Muscle of leg (tissue), 11 donors: Measurements from ENCODE around the gene KRTAP5-2. TPM values are rescaled to one million over a fixed set of nuclear protein-coding genes. Genes with fewer than 3 reads are reported as not detected.
A peak's percentile ranks its signal among the peaks of the same experiment; 100 is the strongest.

Experiments used
- DNase-seq: peaks from one replicate; pipeline ENCODE4 v3.0.0; 2013
- H3K27ac ChIP-seq: one replicate; pipeline ENCODE4 v1.5.1; 2013; ENCODE audit warnings: mild to moderate bottlenecking, low read length, control low read depth
- H3K27me3 ChIP-seq: one replicate; pipeline ENCODE4 v1.6.1; 2013; ENCODE audit warnings: low read length; ENCODE audit not compliant: control insufficient read depth, insufficient read depth
- H3K36me3 ChIP-seq: one replicate; pipeline ENCODE4 v1.6.1; 2013; ENCODE audit warnings: low read length; ENCODE audit not compliant: control insufficient read depth, insufficient read depth
- H3K4me1 ChIP-seq: one replicate; pipeline ENCODE4 v1.6.1; 2013; ENCODE audit warnings: low read length; ENCODE audit not compliant: control insufficient read depth, insufficient read depth
- H3K4me3 ChIP-seq: one replicate; pipeline ENCODE4 v1.5.1; 2013; ENCODE audit warnings: low read length, control low read depth
- H3K9me3 ChIP-seq: replicated peaks from 2 replicates; pipeline ENCODE4 v1.6.1; 2013; ENCODE audit warnings: low read depth, low read length; ENCODE audit not compliant: control insufficient read depth
- WGBS: methylation state at CpG from one replicate; pipeline ENCODE4 v1.1.5; 2013; ENCODE audit warnings: missing lambda C conversion rate; ENCODE audit not compliant: insufficient coverage; 5-methylcytosine and 5-hydroxymethylcytosine counted together
- polyA plus RNA-seq, 8 donors: library from polyadenylated mRNA; unstranded; fragments of 120-200 nt; gene quantifications; one replicate each; pipeline versions ENCODE4 v1.2.1 to v1.2.3, GENCODE V29; 2013; ENCODE audit warnings: inconsistent platforms in 1 of 8, low replicate concordance in 1 of 8; ENCODE audit not compliant: insufficient read length in 8 of 8, insufficient read depth in 1 of 8
- total RNA-seq: library from RNA; stranded (reverse); fragments of 120-200 nt; gene quantifications from one replicate; pipeline ENCODE4 v1.2.4, GENCODE V29; 2013

KRTAP5-2 gene
- total and polyA plus RNA-seq, 9 donors, result not detected

DNA sequence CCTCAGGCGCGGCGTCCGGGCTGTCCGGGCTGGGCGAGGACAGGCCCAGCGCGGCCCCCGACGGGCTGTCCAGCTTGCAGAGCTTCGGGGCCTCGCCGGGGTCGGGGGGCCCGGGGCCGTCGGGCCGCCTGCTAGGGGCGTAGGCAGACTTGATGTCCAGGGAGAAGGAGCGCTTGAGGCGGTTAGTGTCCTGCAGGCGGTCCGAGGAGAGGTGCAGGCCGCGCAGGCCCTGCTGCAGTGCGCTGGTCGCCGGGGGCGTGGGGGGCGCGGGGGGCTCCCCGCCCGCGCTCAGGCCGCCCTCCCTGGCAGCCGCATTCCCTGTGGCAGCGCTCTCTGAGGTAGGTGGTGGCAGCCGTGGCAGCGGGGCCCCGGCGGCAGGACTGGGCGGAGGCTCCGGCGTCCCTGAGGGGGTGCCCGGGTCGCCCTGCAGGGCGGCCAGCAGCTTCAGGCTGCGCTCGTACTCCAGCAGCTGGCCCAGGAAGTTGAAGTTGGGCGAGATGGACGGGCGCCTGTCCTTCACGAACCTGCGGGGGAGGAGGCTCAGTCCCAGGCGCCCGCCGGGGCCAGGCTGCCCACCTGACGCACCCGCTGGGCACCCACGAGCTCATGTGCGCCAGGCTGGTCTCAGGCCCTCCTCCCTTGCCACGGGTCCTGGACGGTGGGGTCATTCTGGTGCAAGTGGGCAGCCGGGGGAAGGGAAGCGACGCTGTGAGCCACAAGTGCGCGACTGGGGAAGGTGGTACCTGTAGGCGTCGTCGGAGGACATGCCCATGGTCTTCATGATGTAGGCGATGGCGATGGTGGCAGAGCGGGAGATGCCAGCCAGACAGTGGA is 40.8 kb downstream of the KRTAP5-2 start:
- Histone ChIP-seq H3K4me1 (peaks cover 50% of the 10 kb centered on the region), H3K9me3 (no peaks in the 10 kb centered on the region), H3K4me3 (no peak overlapping the region), H3K27ac (peak overlapping the region; percentile 67), H3K27me3 (no peaks in the 10 kb centered on the region), H3K36me3 (peaks cover 32% of the 10 kb centered on the region)
- 75% methylated on average over 74 of the region's 74 CpGs for WGBS
- no peak for DNase-seq

DNA sequence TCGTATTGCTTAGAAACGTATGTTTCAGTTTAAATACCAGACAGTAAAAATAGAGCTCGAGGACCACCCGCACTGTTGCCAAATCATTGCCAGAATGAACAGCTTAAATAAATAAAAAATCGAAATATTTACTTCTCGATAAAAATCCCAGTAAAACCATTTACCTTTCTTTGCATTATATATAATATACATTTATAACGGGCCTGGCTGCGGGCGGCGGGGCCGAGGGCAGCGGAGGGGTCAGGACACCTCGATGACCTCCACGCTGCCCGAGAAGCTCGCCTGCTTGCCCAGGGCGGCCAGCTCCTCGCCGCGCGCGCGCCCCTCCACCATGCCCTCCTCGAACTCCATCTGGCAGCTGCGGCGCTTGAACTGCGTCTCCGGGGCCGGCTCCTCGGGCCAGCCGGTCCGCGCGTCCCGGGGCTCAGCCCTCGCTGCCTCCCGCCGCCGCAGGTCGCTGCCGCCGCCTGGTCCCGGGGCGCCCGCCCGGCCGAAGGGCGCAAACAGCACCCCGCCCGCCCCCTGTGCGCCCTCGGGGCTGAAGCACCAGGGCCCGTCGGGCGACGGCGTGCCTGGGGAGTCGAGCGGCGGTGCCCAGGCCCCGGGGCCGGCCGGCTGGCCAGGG is 41.7 kb downstream of the KRTAP5-2 start:
- Histone ChIP-seq H3K9me3 (no peaks in the 10 kb centered on the region), H3K4me1 (peaks cover 51% of the 10 kb centered on the region), H3K4me3 (no peak overlapping the region), H3K36me3 (peaks cover 23% of the 10 kb centered on the region), H3K27ac (no peak overlapping the region), H3K27me3 (no peaks in the 10 kb centered on the region)
- 60% methylated on average over 60 of the region's 63 CpGs for WGBS
- DNase-seq, result no peak

DNA sequence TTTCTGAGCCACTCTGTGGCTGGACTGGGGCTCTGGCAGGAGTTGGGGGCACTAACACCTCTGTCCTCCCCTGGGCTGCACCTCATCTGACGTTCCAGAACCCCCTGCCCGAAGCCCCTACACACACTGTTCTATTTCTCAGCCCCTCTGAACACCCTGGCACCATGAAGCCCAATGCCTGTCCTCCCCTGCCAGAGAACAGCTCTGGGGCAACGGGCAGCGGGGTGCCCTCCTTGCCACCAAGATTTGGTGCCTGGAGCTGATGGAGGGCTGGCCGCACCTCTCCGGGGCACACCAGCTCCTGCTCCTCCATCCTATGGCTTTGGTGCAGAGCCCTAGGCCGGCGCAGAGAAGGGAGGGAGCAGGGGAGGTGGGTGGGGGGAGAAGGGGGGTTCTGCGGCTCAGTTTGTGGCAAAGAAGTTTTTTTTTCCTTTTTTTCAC is 42.4 kb downstream of the KRTAP5-2 start:
- H3K9me3 ChIP-seq, result no peaks in the 10 kb centered on the region
- no peak overlapping the region for H3K27ac ChIP-seq
- 79% methylated on average over 3 of the region's 9 CpGs for WGBS
- no peak for DNase-seq
- H3K36me3 ChIP-seq, result peaks cover 19% of the 10 kb centered on the region
- no peak overlapping the region for H3K4me3 ChIP-seq
- peaks cover 44% of the 10 kb centered on the region for H3K4me1 ChIP-seq
- H3K27me3 ChIP-seq, result no peaks in the 10 kb centered on the region

DNA sequence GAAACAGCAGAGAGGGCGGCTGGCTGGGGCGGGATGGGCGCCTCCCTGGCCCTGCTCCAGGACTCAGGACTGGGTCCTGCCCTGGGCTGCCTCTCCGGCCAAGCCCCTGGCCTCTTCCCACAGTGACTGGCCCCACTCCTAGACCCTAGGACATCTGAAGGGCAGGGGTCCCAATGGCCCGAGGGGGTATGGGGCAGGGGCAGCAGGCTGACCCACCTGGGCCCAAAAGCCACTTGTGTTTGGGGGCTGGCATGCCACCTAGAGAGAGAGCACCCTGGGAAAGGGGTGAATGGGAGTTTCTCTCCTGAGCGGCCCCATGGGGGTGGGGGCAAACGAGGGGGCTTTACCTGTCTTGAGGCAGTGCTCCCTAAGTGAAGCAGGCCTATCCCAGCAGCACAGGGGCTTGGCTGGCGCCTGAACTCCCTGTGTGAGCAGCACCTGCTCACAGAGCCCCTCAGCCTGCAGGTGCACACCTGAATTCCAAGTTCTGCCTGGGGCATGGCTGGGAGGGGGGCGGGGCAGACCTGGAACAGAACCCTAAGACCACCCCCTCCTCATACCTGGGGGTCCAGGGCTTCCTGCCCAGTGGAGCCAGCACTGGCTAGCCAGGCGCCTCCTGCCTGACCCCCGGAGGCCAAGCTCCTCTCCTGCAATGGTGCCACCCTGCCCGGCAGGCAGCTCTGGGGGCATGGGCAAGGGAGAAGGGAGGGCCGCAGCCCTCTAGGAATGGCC is 42.9 kb downstream of the KRTAP5-2 start:
- no peaks in the 10 kb centered on the region for H3K9me3 ChIP-seq
- no peak overlapping the region for H3K27ac ChIP-seq
- DNase-seq, result no peak
- no peak overlapping the region for H3K4me3 ChIP-seq
- 84% methylated on average over 6 of the region's 13 CpGs for WGBS
- no peaks in the 10 kb centered on the region for H3K27me3 ChIP-seq
- peaks cover 38% of the 10 kb centered on the region for H3K4me1 ChIP-seq
- peaks cover 14% of the 10 kb centered on the region for H3K36me3 ChIP-seq

DNA sequence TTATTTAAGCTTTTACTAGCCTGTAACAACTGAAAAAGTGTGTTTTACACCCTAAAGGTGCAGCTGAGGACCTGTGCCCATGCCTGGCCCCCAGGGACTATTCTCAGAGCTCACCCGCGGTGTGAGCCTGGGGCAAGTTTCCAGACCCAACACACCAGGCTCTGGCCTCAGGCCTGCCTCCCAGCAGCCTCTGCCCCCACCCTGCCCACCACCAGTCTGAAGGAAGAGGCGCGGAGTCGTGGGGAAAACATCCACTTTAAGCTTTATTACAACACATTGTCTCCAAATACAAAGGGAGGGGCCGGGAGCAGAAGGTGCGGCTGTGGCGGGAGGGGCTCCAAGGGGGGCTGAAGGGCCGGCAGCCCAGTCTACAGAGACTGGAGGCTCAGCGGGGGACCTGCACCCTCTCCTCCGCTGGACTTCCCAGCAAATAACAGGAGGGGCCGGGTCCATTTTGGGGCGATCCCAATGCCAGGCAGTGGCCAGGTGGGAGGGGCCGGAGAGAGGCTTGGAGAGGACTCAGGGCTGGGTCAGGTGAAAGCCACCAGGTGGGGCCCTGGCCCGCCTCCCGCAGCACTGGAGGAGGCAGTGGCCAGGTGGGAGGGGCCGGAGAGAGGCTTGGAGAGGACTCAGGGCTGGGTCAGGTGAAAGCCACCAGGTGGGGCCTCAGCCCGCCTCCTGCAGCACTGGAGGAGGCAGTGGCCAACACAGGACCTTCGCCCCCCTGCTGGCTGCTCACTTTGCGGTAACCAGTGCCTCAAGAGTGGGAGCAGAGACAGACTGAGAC is 44.1 kb downstream of the KRTAP5-2 start:
- H3K4me3 ChIP-seq, result no peak overlapping the region
- H3K27me3 ChIP-seq, result peaks cover 11% of the 10 kb centered on the region
- peaks cover 9% of the 10 kb centered on the region for H3K36me3 ChIP-seq
- no peak for DNase-seq
- H3K4me1 ChIP-seq, result peaks cover 33% of the 10 kb centered on the region
- H3K9me3 ChIP-seq, result no peaks in the 10 kb centered on the region
- H3K27ac ChIP-seq, result no peak overlapping the region
- 51% methylated on average over 12 of the region's 20 CpGs for WGBS

DNA sequence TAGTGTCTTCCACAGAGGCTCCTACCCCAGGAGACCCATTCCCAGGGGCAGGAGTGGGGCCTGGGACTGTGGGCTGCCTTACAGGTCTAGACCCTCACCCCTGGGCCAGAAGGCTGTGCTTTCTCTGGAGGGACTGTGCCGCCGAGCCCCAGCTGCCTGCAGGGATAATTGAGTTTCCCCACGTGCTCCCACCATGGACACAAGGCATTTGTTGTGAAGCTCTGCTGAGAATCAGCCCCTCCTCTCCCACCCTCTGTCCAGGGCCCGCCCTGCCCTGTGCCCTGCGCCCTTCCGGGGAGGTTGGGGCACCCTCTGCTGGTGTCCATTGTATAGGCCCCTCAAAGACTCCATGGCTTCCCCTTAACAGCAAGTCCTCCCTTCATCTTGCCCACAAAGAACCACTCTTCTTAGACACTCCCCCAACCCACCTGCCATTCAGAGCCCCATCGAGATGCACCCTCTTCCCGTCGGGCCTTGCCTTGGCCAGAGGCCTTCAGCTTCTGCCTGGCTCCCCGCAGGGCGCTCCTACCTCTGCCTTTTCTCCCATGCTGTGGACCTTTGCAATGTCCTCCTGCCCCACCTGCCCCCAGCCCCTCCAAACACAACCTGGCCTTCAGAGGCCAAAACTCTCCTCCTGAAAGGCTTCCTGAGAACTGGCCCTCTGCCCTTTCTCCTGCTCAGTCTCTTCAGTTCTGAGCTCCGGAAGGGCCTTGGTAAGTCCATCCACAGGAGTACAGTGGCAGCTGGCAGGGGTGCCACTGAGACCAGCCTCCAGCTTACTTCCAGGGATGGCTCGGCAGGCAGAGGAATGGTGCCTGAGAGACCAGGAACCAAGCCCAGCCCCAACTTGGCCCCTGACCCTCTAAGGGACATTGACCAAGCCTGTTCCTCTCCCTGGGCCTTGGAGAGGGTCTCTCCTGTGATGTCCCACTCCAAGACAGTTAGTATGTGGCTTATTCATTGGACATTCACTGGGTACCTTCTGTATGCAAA is 48.5 kb downstream of the KRTAP5-2 start:
- no peaks in the 10 kb centered on the region for H3K9me3 ChIP-seq
- H3K4me3 ChIP-seq, result no peak overlapping the region
- H3K36me3 ChIP-seq, result no peaks in the 10 kb centered on the region
- 63% methylated on average over 13 of the region's 13 CpGs for WGBS
- H3K27me3 ChIP-seq, result peaks cover 51% of the 10 kb centered on the region
- H3K27ac ChIP-seq, result peak overlapping the region; percentile 79
- peaks cover 42% of the 10 kb centered on the region for H3K4me1 ChIP-seq
- DNase-seq, result no peak

DNA sequence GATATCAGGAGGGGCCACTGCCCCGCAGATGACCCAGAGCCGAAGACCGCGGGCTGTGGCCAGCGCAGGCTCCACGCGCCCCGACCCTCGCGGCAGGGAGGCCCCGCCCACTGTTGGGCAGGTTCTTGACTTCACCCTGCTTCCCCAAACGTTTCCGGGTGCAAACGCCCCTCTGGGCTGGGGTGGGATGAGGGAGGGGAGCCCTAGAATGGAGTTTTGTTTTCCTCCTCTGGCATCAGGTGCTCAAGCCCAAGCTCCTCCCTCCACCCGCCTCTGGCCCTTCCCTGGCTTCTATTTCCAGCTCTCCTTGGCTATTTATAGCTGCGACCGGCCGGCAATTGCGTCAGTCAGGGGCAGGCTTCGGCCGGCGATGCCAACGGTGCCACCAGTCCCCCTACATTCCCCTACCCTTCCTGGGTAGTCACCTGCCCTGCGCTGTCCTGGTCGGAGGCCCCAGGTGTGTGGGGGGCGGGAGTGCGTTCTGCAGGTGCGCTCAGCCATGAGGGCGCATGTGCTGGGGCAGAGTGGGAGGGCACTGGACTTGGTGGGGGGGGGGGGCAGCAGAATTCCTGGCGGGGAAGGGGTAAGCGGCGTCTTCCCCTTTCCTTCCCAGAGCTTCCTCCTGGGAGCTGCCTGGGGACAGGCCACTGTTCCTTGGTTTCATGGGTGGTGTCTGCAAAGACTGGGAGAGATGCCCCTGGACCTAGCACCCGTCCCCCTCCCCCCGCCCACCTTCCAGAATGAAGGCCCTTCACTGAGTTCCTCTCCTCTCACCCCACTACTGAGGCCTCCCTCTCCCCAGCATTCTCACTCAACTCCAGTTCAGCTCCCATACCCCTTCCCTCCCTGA is 49.6 kb downstream of the KRTAP5-2 start:
- 4% methylated on average over 15 of the region's 34 CpGs for WGBS
- DNase-seq, result peak; percentile 77
- H3K27ac ChIP-seq, result peak overlapping the region; percentile 92
- peaks cover 42% of the 10 kb centered on the region for H3K4me1 ChIP-seq
- H3K36me3 ChIP-seq, result no peaks in the 10 kb centered on the region
- no peak overlapping the region for H3K4me3 ChIP-seq
- H3K9me3 ChIP-seq, result no peaks in the 10 kb centered on the region
- H3K27me3 ChIP-seq, result peaks cover 61% of the 10 kb centered on the region

DNA sequence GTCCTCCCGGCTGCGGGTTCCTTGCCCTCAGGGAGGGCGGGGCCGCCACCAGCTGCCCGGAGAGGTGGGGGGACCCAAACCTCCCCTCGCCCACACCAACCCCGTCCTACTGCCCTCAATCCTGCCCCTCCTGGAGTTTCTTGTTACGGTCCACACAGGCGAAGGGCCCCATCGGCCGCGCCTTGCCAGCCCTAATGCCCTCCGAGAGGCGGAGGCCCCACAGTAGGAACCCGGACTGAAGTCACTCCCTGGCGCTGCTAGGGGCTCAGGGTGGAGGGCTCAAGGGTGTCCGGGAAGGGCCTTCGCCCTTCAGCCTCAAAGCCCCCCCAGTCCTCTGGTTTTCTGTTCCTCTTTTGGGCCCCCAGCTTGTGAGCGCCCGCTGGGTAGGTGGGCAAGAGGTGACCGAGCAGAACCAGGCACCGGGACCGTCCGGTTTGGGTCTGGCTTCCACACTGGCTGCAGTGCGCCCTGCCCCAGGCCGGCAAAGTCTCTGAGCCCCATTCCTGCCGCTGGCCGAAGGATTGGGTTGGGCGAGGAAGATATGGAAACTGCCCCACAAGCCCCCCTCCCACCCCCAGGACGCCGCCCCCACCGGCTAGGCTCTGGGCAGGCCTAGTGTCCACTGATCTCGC is 50.5 kb downstream of the KRTAP5-2 start:
- WGBS, result 13% methylated on average over 20 of the region's 33 CpGs
- peak overlapping the region; percentile 30 for H3K4me3 ChIP-seq
- H3K36me3 ChIP-seq, result no peaks in the 10 kb centered on the region
- peak overlapping the region; percentile 92 for H3K27ac ChIP-seq
- H3K27me3 ChIP-seq, result peaks cover 61% of the 10 kb centered on the region
- H3K9me3 ChIP-seq, result no peaks in the 10 kb centered on the region
- DNase-seq, result peak; percentile 46
- H3K4me1 ChIP-seq, result peaks cover 39% of the 10 kb centered on the region
